HG03354 (cell line): Measurements from ENCODE around the gene RASSF5.

Experiments
- ATAC-seq: cut with Tn5 transposase; IDR thresholded peaks from one replicate; pipeline ENCODE4 v1.9.1; 2021; ENCODE audit warnings: mild to moderate bottlenecking; ENCODE audit not compliant: unreplicated experiment, poor library complexity, severe bottlenecking

Gene RASSF5, protein sequence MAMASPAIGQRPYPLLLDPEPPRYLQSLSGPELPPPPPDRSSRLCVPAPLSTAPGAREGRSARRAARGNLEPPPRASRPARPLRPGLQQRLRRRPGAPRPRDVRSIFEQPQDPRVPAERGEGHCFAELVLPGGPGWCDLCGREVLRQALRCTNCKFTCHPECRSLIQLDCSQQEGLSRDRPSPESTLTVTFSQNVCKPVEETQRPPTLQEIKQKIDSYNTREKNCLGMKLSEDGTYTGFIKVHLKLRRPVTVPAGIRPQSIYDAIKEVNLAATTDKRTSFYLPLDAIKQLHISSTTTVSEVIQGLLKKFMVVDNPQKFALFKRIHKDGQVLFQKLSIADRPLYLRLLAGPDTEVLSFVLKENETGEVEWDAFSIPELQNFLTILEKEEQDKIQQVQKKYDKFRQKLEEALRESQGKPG

GRCh38 chr1:206507284-206508129 is at the start of gene RASSF5:
RASSF5 (plus strand) TSS chr1:206507531; CDS start chr1:206507603, 72 bp downstream.
- ATAC-seq = peak; percentile 69

DNA sequence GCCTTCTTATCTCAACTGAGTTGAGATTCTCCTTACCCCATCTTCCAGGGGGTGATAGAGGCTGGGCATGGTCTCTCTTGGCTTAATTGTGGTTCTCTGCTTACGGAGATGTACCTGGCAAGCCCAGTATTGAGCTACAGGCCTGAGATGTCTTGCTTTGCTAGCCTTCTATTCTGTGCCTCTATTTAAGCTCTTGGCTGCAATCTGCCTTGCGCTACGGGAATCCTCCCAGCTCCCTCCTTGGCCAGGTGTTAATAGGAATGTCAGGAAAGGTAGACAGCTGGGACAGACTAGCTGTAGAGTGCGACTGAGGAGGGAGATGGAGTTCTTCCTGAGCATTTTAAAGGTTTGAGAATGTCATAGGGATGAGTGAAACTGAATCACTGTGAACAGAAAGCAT is 47.6 kb upstream of the RASSF5 start:
- ATAC-seq = no peak

DNA sequence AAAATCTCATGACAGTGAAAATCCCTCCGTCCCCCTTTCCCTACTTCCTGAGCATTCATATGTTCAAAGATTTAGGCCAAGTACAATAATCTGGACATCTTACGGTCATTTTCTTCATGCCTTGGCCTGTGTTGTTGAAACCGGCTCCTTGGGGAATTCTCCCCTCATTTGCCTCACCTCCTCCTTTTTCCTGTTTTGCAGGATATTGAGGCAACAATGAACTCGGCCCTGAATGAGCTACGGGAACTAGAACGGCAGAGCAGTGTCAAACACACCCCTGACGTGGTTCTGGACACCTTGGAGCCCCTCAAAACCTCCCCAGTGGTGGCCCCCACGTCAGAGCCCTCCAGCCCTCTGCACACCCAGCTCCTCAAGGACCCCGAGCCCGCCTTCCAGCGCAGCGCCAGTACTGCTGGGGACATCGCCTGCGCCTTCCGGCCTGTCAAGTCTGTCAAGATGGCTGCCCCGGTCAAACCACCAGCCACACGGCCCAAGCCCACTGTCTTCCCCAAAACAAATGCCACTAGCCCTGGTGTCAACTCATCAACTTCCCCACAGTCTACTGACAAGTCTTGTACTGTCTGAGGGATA is 46.4 kb upstream of the RASSF5 start:
- no peak for ATAC-seq

DNA sequence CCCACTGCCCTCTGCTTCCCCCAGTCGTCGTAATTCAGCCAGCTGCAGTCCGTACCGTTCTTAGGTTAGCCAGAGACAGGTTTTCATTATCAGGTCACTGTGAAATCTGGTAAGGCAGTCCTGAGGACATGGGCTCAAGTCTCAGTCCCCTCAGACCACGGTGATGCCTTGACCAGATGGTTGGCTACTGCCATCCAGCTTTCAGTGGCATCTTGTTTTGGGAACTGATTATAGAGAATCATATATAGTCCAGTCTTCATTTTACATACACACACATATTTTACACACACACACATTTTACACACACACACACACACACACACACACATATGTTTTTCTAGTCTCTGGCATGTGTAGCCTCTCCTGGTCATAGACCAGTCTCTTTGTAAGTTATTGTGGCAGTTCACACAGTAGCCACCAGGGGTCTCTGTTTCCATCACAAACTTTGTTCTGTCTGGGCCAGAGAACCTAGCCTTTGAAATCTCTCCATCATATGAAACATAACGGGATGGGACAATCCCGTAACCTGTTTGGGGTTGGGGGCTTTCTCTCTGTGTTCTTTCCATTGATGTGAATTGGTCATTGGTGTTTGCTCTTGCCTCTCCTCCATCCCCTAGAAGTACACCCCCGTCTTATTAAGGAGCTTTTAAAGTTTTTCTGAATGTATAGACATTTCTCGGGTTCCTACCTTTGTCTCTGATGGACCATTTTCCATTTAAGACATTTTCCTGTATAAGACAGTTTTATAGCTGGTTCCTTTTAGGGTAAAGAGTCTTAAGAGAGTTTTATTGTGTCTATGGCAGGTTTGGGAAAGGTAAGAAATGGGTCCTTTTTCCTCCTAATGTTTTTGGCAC is 45.5 kb upstream of the RASSF5 start:
- ATAC-seq = no peak

DNA sequence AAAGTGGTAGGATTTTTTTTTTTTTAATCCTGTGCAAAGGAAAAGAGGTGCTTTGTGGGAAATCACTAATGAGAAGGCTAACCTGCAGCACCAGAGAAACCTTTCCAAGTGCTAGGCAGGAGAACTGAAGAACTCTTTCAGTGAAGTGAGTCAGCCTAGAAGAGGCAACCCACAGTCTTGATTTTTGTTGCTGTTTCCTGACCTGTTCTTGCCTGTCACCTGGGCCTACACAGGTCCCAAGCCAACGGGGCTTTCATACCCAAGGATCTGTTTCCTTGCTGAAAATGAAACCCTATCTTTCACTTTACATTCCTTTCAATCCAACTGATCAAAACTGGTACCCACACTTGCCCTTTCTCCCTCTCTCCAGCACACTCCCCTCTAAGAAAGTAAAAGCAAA is 44.2 kb upstream of the RASSF5 start:
- no peak for ATAC-seq

- ATAC-seq = no peak
Observed at GRCh38 chr1:206463911-206464310, 43.4 kb upstream of the RASSF5 start.

DNA sequence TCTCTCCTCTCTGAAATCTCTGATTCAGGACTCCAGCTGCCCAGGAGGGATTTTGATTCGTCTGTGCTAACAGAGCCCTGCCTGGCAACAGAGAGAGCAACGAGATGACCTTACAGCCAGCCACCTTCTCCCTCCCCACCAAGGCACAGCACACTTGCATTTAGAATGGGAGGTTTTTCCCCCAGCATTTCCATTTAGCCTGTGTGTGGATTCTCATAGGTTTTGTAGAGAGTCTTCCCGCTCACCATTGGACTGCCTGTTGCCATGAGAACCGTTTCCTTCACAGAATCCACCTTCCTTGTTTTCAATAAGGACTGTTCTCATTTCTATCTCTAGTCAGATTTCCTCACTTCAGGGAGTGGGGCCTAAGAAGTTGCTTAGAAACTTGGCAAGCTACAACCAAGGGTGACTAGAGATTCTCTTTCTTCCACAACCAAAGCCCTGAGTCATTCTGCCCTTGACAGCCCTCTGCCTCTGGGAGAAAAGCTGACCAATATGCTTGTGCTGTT is 42.8 kb upstream of the RASSF5 start:
- ATAC-seq = no peak

GRCh38 chr1:206465951-206466350 is 41.4 kb upstream of the RASSF5 start:
- ATAC-seq = no peak

DNA sequence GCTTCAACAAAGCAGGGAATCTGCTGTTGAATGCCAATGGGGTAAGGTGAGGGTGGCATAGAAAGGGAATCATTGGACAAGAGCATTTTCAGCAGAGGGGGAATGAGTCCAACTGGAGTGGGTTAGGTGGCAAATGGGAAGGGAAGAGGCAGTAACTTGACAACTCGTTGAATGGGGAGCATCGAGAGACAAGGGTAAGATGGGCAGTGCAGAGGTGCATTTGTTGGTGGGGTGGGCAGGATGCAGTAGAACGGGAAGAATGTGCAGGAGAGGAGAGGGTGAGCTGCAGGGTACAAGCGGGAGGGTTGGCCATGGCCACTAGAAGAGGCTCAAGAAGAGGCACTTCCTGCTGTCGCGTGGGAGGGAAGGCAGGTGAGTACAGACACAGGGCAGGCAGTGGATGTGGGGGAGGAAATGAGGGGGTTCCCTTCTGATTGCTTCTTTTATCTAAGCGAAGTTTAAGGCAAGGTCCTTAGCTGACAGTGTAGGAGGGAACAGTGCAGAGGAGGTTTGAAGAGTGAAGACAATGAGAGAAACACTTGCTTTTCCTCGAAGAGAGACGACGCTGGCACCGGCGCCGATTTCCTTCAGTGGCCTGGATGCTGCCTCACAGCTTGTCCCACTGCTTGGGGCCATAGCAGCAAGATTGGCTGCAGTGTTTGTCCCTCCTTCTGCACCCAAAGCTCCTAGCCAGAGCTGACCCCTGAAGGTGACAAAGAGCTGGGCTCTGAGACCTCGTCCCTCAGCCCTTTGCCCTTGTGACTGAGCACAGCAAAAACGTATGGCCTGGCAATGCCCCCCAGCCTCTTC is 40.3 kb upstream of the RASSF5 start:
- no peak for ATAC-seq

DNA sequence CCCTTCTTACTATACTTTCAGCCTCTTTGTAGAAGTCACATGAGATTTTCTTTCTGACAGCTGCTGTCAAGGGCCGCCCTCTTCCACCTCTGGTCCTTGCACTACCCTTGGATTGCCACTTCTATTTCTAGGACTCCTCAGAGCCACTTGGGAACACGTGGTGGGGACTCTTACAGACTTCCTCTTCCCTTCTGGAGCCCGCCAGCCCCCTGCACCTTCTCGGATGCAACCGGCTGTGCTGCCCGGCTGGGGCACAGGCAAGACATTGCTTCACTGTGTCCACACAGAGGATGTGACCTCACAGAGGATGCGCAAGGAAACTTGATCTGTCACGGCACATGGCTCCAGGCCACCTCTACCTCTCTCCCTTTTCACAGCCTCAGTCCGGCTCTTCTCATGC is 39.4 kb upstream of the RASSF5 start:
- ATAC-seq = peak; percentile 22

GRCh38 chr1:206468571-206468970 is 38.8 kb upstream of the RASSF5 start:
- ATAC-seq = no peak

- no peak for ATAC-seq
Observed at GRCh38 chr1:206469411-206469932, 37.9 kb upstream of the RASSF5 start.

DNA sequence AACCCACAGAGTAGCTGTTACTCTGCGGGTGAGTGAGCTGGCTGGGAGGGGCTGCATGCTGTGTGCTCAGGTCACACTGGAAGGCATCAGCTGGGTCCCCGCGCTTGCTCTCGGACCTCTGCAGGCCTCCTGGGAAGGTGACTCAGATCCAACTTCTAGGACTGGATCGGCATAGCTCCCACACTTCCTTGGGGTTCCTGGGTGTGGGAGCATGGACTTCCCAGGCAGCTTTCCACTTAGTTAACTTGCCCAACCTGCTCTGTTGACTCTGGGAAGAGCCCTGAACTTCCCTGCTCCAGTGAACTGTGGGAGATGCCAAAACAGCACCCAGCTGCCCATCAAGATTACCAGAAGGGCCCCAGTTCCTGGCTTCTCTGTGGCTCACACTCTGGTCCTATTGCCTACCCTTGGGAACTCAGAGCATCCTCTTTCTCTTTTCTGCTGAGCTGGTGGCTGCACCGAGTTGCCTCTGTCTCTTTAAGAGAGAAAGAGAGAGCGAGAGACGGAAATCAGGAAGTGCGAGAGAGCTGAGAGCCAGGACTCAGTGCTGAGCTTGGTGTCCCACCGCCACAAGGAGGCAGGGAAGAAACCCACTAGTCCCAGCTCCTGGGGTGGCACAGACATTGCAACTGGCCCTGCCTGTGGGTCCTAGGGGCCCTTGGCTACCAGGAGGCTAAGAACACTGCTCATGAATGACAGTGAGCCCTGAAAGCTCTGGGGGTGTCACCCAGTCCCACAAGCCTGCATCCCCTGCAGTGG is 37.2 kb upstream of the RASSF5 start, which contains the start of gene IKBKE:
IKBKE (plus strand) TSS at position 544 of the 759 bp plus-strand sequence. CDS start 2,752 bp downstream, outside the sequence.
- peak; percentile 64 for ATAC-seq

- ATAC-seq = peak; percentile 38
Observed at GRCh38 chr1:206470692-206471414, 36.5 kb upstream of the RASSF5 start.

DNA sequence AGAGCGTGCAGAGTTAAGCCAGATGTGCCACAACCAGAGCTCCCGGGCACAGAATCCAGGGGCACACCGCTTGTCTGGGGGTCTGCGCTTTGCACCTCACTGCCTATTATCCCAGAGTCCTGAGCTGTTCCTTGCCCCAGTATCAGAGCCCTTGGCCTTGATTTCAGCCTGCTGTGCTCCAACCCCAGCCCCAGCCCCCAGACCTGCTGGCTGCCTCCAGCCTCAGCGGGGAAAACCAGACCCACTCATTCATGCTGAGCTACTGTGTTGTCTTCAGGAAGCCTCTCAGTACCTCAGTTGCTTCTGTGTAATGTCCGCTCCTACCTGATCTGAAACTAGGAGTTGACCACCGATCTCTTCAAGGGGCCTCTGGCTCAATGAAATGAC is 35.9 kb upstream of the RASSF5 start:
- ATAC-seq = peak; percentile 13

DNA sequence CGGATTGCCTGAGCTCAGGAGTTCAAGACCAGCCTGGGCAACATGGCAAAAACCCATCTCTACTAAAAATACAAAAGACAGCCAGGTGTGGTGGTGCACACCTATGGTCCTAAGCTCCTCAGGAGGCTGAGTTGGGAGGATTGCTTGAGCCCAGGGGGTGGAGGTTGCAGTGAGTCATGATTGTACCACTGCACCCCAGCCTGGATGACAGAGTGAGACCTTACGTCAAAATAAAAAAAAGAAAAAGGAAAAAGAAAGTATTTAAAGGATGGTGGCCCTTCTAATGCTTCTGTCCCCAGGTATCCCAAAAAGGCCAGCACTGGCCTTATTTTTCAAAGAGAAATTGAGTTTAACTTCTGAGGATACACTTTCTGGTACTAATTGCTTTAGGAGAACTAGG is 35.3 kb upstream of the RASSF5 start:
- no peak for ATAC-seq

- no peak for ATAC-seq
Observed at GRCh38 chr1:206472454-206472853, 34.9 kb upstream of the RASSF5 start.
